ENCODE data around the gene ACSL6.

Gene ACSL6

DNA sequence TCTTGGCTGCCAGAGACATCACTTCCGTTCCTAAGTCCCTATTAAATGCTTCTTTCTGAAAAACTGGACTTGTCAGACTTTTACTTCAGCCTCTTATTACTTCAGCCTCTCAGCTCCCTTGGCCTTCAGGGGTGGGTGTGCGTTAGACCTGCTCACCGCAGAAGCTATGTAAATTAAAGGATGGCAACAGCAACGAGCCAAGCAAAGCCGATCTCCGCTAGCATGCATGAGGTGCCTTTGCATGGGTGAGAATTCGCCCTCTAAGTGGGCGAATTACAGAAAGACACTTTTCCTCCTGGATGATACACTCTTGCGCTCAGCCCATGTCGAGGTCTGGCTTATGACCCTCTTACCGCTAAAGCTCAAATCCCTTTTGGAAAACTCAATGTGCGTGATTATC lies 38.1 kb upstream of the ACSL6 start:
- TF ChIP-seq POU2F2 (IDR thresholded peaks at IDR 0.05; ENCODE audit: low read depth, low read length) (no peak), SPI1 (IDR thresholded peaks at IDR 0.05; ENCODE audit: low read depth, low read length) (no peak), TAF1 (IDR thresholded peaks at IDR 0.05; ENCODE audit: low read depth, low read length) (no peak), PAX5 (IDR thresholded peaks at IDR 0.05; ENCODE audit: insufficient read depth, low read length, severe bottlenecking) (no peak), POLR2A (IDR thresholded peaks at IDR 0.05; ENCODE audit: low read depth, low read length) (no peak), POLR2AphosphoS5 (IDR thresholded peaks at IDR 0.05; ENCODE audit: low read depth, low read length) (no peak)
- DNase-seq (ENCODE audit: insufficient read length, low spot score) (no peak), FAIRE-seq (no peak)

DNA sequence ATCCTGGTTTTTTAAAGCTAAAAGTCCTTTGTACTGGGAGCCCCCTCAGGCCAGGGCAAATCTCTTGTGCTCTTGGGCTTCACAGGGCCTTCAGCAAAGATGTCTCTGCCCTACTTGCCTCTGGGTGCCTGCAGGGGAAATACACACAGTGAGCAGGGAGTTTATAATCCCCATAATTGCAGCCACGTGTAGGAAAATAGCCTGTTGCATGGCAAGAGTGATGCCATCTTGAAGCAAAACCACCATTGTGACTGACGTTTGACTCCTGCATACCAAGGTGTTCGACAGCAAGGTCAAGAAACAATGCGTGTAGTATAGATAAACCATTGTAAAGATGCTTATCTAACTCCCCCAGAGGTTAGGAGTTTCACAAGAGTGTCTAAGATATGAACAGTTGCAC lies 37.6 kb upstream of the ACSL6 start:
- no peak for TF ChIP-seq POU2F2 (IDR thresholded peaks at IDR 0.05; ENCODE audit: low read depth, low read length)
- TF ChIP-seq TAF1 (IDR thresholded peaks at IDR 0.05; ENCODE audit: low read depth, low read length): no peak
- TF ChIP-seq POLR2A (IDR thresholded peaks at IDR 0.05; ENCODE audit: low read depth, low read length): no peak
- TF ChIP-seq POLR2AphosphoS5 (IDR thresholded peaks at IDR 0.05; ENCODE audit: low read depth, low read length): no peak
- TF ChIP-seq SPI1 (IDR thresholded peaks at IDR 0.05; ENCODE audit: low read depth, low read length): no peak
- TF ChIP-seq PAX5 (IDR thresholded peaks at IDR 0.05; ENCODE audit: insufficient read depth, low read length, severe bottlenecking): no peak
- FAIRE-seq: no peak
- no peak for DNase-seq (ENCODE audit: insufficient read length, low spot score)

DNA sequence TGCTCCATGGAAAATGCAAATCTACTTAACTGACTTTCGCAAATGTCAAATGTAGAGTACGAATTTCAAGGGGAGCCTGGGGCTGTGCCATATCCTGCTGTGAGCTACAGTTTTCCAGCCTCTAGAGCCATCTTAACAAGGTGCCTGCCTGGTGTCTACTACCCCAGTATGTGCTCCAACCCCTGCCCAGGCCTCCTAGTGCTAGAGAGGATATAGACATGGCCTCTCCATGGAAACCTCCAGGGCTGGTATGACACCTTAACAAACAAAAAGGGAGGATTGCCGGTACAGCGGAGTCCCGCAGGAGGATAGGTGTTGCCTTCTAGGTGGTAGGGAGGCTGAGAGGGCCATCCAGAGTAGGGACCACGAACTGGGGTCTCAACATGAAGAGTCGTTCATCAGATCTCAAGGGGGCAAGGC lies 35.4 kb upstream of the ACSL6 start:
- TF ChIP-seq POLR2AphosphoS5 (IDR thresholded peaks at IDR 0.05; ENCODE audit: low read depth, low read length) (no peak), TAF1 (IDR thresholded peaks at IDR 0.05; ENCODE audit: low read depth, low read length) (no peak), POU2F2 (IDR thresholded peaks at IDR 0.05; ENCODE audit: low read depth, low read length) (no peak), SPI1 (IDR thresholded peaks at IDR 0.05; ENCODE audit: low read depth, low read length) (no peak), POLR2A (IDR thresholded peaks at IDR 0.05; ENCODE audit: low read depth, low read length) (no peak), PAX5 (IDR thresholded peaks at IDR 0.05; ENCODE audit: insufficient read depth, low read length, severe bottlenecking) (no peak)
- DNase-seq (ENCODE audit: insufficient read length, low spot score): no peak
- FAIRE-seq: no peak

DNA sequence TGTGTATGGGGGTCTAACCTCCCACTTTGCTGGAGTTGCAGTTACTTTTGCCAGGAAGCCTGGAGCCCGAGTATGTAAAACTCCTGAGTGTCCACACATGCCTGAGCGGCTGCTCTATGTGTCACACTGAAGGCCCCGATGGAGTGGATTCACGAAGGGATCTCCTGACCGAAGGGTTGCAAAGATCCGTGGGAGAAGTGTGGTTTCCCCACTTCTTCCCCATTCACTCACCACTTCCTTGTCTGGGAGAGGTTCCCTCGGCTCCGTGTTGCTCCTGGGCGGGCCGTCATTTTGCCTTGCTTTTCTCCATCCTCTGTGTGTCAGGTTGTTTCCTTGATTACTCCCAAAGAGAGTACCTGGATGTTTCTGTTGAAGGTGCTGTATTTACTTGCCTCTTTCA lies 32.7 kb upstream of the ACSL6 start:
- DNase-seq (ENCODE audit: insufficient read length, low spot score): no peak
- TF ChIP-seq POLR2AphosphoS5 (IDR thresholded peaks at IDR 0.05; ENCODE audit: low read depth, low read length) (no peak), POLR2A (IDR thresholded peaks at IDR 0.05; ENCODE audit: low read depth, low read length) (no peak), TAF1 (IDR thresholded peaks at IDR 0.05; ENCODE audit: low read depth, low read length) (no peak), PAX5 (IDR thresholded peaks at IDR 0.05; ENCODE audit: insufficient read depth, low read length, severe bottlenecking) (no peak), POU2F2 (IDR thresholded peaks at IDR 0.05; ENCODE audit: low read depth, low read length) (no peak), SPI1 (IDR thresholded peaks at IDR 0.05; ENCODE audit: low read depth, low read length) (no peak)
- no peak for FAIRE-seq

DNA sequence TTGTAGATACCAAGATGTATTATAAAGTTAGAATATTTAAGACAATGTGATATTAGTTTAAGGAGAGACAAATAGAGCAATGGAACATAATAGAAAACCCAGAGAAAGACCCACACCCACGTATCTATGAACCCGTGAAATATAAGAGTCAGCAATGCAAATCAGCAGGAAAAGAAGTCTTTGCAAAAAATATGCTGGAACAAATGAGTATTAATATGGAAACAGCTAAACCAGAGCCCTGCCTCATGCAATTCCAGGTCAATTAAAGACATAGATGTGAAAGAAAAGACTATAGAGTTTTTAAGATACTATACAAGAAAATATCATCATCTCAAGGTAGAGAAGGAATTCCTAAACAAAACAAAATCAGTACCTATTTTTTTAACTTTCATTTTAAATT lies 25.9 kb upstream of the ACSL6 start:
- DNase-seq (ENCODE audit: insufficient read length, low spot score) (no peak), FAIRE-seq (no peak)
- no peak for TF ChIP-seq POU2F2 (IDR thresholded peaks at IDR 0.05; ENCODE audit: low read depth, low read length)
- no peak for TF ChIP-seq SPI1 (IDR thresholded peaks at IDR 0.05; ENCODE audit: low read depth, low read length)
- no peak for TF ChIP-seq PAX5 (IDR thresholded peaks at IDR 0.05; ENCODE audit: insufficient read depth, low read length, severe bottlenecking)
- no peak for TF ChIP-seq TAF1 (IDR thresholded peaks at IDR 0.05; ENCODE audit: low read depth, low read length)
- no peak for TF ChIP-seq POLR2A (IDR thresholded peaks at IDR 0.05; ENCODE audit: low read depth, low read length)
- TF ChIP-seq POLR2AphosphoS5 (IDR thresholded peaks at IDR 0.05; ENCODE audit: low read depth, low read length): no peak

DNA sequence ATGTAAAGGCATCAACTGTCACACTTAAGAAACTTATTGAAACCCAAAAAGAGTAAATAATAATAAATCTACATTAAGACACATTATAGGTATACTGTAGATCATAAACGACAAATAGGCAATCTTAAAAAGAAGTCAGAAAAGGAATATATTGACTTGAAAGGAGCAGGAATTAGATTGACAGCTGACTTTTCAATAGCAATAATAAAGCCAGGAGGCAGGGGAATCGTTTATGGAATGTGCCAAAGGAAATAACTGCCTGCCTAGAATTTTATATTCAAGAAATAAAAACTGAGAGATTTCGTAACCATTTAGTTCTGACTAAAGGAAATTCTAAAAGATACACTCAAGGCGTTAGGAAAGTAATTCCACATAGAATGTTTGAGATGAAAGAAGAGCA lies 21.7 kb upstream of the ACSL6 start:
- FAIRE-seq (no peak), DNase-seq (ENCODE audit: insufficient read length, low spot score) (no peak)
- TF ChIP-seq PAX5 (IDR thresholded peaks at IDR 0.05; ENCODE audit: insufficient read depth, low read length, severe bottlenecking) (no peak), TAF1 (IDR thresholded peaks at IDR 0.05; ENCODE audit: low read depth, low read length) (no peak), POU2F2 (IDR thresholded peaks at IDR 0.05; ENCODE audit: low read depth, low read length) (no peak), POLR2A (IDR thresholded peaks at IDR 0.05; ENCODE audit: low read depth, low read length) (no peak), SPI1 (IDR thresholded peaks at IDR 0.05; ENCODE audit: low read depth, low read length) (no peak), POLR2AphosphoS5 (IDR thresholded peaks at IDR 0.05; ENCODE audit: low read depth, low read length) (no peak)

DNA sequence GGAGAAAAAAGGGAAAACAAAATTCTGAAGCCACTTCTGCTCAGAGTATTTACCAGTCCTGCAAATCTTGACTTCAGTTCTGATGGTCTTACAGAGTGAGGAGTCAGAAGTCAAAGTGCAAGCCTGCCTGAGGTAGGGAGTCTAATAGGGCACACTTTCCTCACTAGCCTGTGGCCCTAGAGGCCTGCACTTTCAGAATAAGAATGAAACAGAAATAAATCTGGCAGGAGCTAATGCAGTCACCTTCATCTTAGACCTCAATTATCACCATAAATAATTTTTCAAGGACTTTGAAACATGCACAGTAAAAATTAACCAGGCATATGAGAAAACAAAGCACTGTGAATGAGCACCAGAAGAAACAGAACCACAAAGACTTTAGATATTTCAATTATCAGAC lies 20.7 kb upstream of the ACSL6 start:
- FAIRE-seq: no peak
- no peak for TF ChIP-seq PAX5 (IDR thresholded peaks at IDR 0.05; ENCODE audit: insufficient read depth, low read length, severe bottlenecking)
- no peak for TF ChIP-seq TAF1 (IDR thresholded peaks at IDR 0.05; ENCODE audit: low read depth, low read length)
- no peak for TF ChIP-seq SPI1 (IDR thresholded peaks at IDR 0.05; ENCODE audit: low read depth, low read length)
- TF ChIP-seq POU2F2 (IDR thresholded peaks at IDR 0.05; ENCODE audit: low read depth, low read length): no peak
- no peak for DNase-seq (ENCODE audit: insufficient read length, low spot score)

DNA sequence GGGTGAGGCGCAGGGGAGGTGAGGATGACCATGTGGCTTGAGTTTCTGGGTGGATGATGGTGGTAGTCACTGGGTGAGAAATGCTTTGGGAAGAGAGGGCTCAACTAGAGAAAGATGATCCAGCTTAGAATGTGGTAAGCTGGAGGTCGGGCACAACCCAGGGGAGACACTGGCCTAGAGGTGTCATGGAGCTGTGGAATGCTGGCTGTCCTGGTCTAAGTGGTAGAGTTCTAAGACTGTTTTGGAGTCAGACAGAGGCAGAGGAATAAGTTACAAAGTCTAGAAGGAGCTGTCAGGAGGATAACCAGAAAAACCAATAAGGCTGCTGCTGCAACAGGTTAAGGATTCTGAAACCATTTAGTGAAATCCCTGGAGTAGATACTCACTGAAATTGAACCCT lies 19.2 kb upstream of the ACSL6 start:
- no peak for DNase-seq (ENCODE audit: insufficient read length, low spot score)
- TF ChIP-seq PAX5 (IDR thresholded peaks at IDR 0.05; ENCODE audit: insufficient read depth, low read length, severe bottlenecking) (no peak), POLR2AphosphoS5 (IDR thresholded peaks at IDR 0.05; ENCODE audit: low read depth, low read length) (no peak), POLR2A (IDR thresholded peaks at IDR 0.05; ENCODE audit: low read depth, low read length) (no peak), SPI1 (IDR thresholded peaks at IDR 0.05; ENCODE audit: low read depth, low read length) (no peak), POU2F2 (IDR thresholded peaks at IDR 0.05; ENCODE audit: low read depth, low read length) (no peak)
- no peak for FAIRE-seq

DNA sequence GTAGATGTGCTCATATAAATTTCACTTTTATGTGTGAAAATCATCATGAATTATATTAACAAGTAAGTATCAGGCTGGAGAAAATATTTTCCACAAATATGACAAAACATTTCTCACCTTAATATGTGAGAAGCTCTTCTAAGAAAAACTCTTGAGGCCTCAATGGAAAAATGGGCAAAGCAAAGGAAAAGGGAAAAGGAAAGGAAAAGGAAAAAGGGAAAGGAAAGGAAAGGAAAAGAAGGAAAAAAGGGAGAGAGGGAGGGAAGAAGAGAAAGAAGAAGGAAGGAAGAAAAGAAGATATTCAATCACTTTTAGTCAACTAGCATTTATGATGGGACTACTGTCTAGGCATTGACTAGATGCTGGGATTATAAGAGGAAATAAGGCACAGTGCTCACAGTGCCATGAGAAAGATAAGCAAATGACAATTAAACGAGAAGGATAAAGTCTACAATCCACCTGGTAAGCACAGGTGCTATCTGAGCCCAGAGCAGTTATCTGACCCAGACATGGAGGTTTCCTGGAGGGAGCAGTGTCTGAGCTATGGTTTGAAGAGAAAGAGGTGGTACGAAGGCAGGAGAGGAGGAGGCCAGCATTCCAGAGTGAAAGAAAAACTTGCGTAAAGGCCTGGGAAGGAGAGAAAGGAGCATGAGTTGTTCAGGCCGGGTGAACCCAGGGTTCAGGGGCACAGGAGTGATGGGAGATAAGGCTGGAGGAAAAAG lies 18.3 kb upstream of the ACSL6 start:
- no peak for DNase-seq (ENCODE audit: insufficient read length, low spot score)
- FAIRE-seq: no peak
- no peak for TF ChIP-seq POU2F2 (IDR thresholded peaks at IDR 0.05; ENCODE audit: low read depth, low read length)
- TF ChIP-seq TAF1 (IDR thresholded peaks at IDR 0.05; ENCODE audit: low read depth, low read length): no peak
- TF ChIP-seq POLR2AphosphoS5 (IDR thresholded peaks at IDR 0.05; ENCODE audit: low read depth, low read length): no peak
- no peak for TF ChIP-seq PAX5 (IDR thresholded peaks at IDR 0.05; ENCODE audit: insufficient read depth, low read length, severe bottlenecking)
- no peak for TF ChIP-seq SPI1 (IDR thresholded peaks at IDR 0.05; ENCODE audit: low read depth, low read length)
- no peak for TF ChIP-seq POLR2A (IDR thresholded peaks at IDR 0.05; ENCODE audit: low read depth, low read length)

DNA sequence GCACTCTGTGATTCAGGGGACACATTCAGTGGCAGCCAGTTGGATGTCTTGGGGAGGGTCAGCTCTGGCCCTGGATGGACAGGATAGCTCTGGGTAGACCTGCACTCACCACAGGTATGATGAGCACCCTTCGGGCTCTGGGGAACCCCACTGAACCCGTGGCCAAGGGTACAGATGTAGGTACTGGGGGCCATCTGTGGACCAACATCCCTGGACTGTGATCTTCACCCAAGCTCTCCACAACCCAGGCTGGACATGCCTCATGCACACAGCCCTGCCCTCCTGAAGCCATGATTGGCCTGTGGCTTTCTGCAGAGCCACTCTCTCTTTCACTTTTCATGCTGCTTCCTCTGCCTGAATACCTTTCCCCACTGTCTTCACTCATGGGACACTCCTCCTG lies 15.6 kb upstream of the ACSL6 start:
- FAIRE-seq: no peak
- no peak for TF ChIP-seq POLR2AphosphoS5 (IDR thresholded peaks at IDR 0.05; ENCODE audit: low read depth, low read length)
- no peak for TF ChIP-seq POU2F2 (IDR thresholded peaks at IDR 0.05; ENCODE audit: low read depth, low read length)
- no peak for TF ChIP-seq PAX5 (IDR thresholded peaks at IDR 0.05; ENCODE audit: insufficient read depth, low read length, severe bottlenecking)

More for the DNA sequence above, 15.6 kb upstream of the ACSL6 start:
- DNase-seq (ENCODE audit: insufficient read length, low spot score): no peak
